ENCODE data around the gene DCLK3.

DCLK3 gene

DNA sequence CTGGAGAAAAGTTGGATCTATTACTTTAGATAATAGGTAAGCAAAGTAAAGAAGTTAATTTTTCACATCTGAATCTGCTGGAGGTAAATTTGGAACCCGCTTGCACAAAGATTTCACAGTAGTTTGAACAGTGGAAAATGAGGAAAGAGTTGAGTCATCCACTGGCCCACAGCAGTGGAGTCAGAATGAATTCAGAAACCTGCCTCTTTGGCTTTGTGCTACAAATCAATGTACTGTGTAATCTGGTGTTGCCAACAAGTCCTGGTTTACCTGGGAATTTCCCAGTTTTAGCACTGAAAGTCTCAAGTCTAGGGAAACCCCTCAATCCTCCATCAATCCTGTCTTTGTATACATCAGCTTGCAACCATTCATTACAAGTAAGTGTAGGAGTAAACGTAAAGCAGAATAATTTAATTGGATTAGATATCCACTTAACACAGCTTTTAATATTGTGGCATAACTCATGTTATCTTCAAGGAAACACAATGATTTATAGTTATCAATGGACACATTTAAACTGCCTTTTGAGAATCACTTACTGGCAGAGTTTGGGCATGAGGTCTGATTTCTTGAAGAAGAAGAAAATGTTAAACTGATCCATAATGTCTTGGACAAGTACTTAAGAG lies 100.6 kb downstream of the DCLK3 start:
- no peak for DNase-seq

DNA sequence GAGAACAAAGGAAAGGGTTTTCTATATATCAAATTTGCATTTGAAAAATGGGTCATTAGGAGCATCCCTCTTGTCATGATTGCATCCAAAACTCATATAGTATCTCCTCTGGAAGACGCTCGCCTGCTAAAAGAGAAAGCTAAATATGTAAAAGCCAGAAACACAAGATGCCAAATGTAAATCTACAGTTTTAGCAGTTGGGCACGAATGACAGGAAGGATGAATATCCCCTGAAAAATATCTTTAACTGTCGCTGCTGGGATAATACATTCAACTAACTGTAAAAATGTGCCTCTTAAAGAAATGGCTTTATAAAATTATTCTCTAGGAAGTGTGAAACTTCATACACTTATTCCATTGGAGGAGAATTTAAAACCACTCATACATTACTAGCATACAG lies 101.7 kb downstream of the DCLK3 start:
- no peak for DNase-seq
